ENCODE data around the gene SFMBT1. TPM values are rescaled to one million over a fixed set of nuclear protein-coding genes. Genes with fewer than 3 reads are reported as not detected.

SFMBT1 gene
- total and polyA plus RNA-seq, 2 experiments from 2014 or later = 5.3 to 24.0 TPM

- Histone ChIP-seq H3K27ac (ENCODE audit: low read depth) (no peak overlapping the region), H3K4me3 (no peak overlapping the region), H3K36me3 (ENCODE audit: insufficient read depth) (no peaks in the 10 kb centered on the region; the same call in 1 of the 2 replicates), H4K20me1 (replicated peaks; ENCODE audit: insufficient read depth) (no peaks in the 10 kb centered on the region), H3F3A (replicated peaks; ENCODE audit: low read depth) (no peaks in the 10 kb centered on the region), H3K4me1 (ENCODE audit: insufficient read depth) (no peaks in the 10 kb centered on the region), H3K9me2 (ENCODE audit: insufficient read depth) (no peaks in the 10 kb centered on the region), H3K4me2 (no peak overlapping the region), H2AFZ (no peak overlapping the region), H3K79me2 (replicated peaks; ENCODE audit: insufficient read depth) (no peaks in the 10 kb centered on the region), H3K27me3 (ENCODE audit: insufficient read depth) (no peaks in the 10 kb centered on the region)
- Mint-ChIP-seq H3K36me3 (ENCODE audit: low read depth) (no peaks in the 10 kb centered on the region; the same call in 2 of the 3 replicates), H3K27ac (no peak overlapping the region), H3K9me3 (no peaks in the 10 kb centered on the region), H3K4me1 (peaks cover 5% of the 10 kb centered on the region; the same call in 2 of the 3 replicates), H3K4me3 (no peak overlapping the region), H3K27me3 (ENCODE audit: insufficient read depth, low read depth, poor library complexity) (no peaks in the 10 kb centered on the region)
- no peak for ATAC-seq
- TF ChIP-seq ZNF462 (CRISPR knock-in tag; IDR thresholded peaks at IDR 0.05) (no peak), CTCF (conservative IDR thresholded peaks at IDR 0.05; ENCODE audit: low read depth in 2 of 2) (no peak), CREB1 (CRISPR knock-in tag; IDR thresholded peaks at IDR 0.05; ENCODE audit: low read depth) (no peak), NANOG (IDR thresholded peaks at IDR 0.05; ENCODE audit: borderline replicate concordance) (no peak), ZNF114 (CRISPR knock-in tag; IDR thresholded peaks at IDR 0.05) (no peak)
- DNase-seq (ENCODE audit: low spot score) = no peak
These were observed 115.1 kb downstream of the SFMBT1 start for GRCh38 chr3:52930748-52931147.

Data from GM23338 (cell line).